Measurements from ENCODE around the gene CDC6. TPM values are rescaled to one million over a fixed set of nuclear protein-coding genes. Genes with fewer than 3 reads are reported as not detected.

The CDC6 gene
- total and polyA plus RNA-seq, 12 donors: 0.49 to 3.0 (median 0.86) TPM

DNA sequence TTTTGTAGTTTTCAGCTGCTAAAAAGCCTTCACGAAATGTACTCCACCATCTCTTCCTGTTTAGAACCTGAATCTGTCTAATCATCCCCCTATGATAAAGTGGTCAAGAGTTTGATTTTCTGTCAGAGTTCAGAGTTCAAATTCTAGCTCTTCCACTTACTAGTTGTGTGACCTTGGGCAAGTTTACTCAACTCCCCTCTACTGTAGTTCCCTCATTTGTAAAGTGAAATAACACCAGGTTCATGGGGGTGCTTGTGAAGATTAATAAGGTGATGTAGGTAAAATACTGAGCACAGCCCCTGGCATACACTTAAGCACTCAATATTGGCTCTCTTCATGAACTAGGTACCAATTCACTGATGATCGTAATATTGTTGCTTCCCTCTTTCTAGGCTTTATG is 1.2 kb upstream of the CDC6 start:
- H3K27ac ChIP-seq: peak overlapping the region in 1 of 10 donors; percentile 13
- H3K4me1 ChIP-seq: peaks cover 0 to 55% (median 28%) of the 10 kb centered on the region in 9 donors
- no peak overlapping the region for H3K4me3 ChIP-seq
- DNase-seq: no peak
- ATAC-seq: no peak
- no peaks in the 10 kb centered on the region for H3K27me3 ChIP-seq
- intact Hi-C loops (cut with DNase I): loop anchor here in 8 of 10 donors (5.0 to 10.0 kb wide), 4 partner anchors 69 to 272 kb away; partner anchors contain the start of genes WIPF2 (in 6 of the 8) and CSF3 (in 1 of the 8)
- H3K9me3 ChIP-seq: no peaks in the 10 kb centered on the region
- TF ChIP-seq, protein P1, sequence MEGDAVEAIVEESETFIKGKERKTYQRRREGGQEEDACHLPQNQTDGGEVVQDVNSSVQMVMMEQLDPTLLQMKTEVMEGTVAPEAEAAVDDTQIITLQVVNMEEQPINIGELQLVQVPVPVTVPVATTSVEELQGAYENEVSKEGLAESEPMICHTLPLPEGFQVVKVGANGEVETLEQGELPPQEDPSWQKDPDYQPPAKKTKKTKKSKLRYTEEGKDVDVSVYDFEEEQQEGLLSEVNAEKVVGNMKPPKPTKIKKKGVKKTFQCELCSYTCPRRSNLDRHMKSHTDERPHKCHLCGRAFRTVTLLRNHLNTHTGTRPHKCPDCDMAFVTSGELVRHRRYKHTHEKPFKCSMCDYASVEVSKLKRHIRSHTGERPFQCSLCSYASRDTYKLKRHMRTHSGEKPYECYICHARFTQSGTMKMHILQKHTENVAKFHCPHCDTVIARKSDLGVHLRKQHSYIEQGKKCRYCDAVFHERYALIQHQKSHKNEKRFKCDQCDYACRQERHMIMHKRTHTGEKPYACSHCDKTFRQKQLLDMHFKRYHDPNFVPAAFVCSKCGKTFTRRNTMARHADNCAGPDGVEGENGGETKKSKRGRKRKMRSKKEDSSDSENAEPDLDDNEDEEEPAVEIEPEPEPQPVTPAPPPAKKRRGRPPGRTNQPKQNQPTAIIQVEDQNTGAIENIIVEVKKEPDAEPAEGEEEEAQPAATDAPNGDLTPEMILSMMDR (IDR thresholded peaks at IDR 0.05): no peak
- WGBS, 2 donors: 98% methylated on average over 2 of the region's 2 CpGs
- H3K36me3 ChIP-seq: peaks cover 0 to 21% (median 0%) of the 10 kb centered on the region in 9 donors

DNA sequence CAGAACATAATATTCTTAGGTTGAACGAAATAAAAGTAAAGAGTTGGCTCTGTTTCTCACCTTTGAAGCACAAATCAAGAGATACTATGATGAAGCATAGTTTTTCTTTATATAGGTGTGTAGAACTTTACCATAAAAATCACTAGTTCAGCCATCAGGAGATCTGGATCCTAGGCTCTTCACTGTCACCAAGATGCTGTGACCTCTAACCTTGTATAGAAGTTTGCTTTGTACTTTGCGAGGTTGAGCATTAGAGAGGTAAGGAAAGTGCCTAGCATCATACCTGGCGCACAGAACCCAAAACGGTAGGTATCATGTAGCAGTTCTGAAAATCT is 553 bp upstream of the CDC6 start:
- peak overlapping the region in 4 of 10 donors; percentile 34 to 54 (median 44) for H3K27ac ChIP-seq
- DNase-seq (no peak), ATAC-seq (no peak)
- H3K27me3 ChIP-seq: no peaks in the 10 kb centered on the region
- peaks cover 0 to 55% (median 28%) of the 10 kb centered on the region in 9 donors for H3K4me1 ChIP-seq
- WGBS, 2 donors: 41 to 49% methylated on average over 4 of the region's 4 CpGs
- intact Hi-C loops (cut with DNase I): loop anchor here in 8 of 10 donors (5.0 to 10.0 kb wide), 4 partner anchors 70 to 272 kb away; partner anchors contain the start of genes WIPF2 (in 6 of the 8) and CSF3 (in 1 of the 8)
- no peaks in the 10 kb centered on the region for H3K9me3 ChIP-seq
- TF ChIP-seq, protein P1 (IDR thresholded peaks at IDR 0.05): no peak
- H3K36me3 ChIP-seq: peaks cover 0 to 16% (median 0%) of the 10 kb centered on the region in 9 donors
- peak overlapping the region in 7 of 10 donors; percentile 12 to 71 (median 18) for H3K4me3 ChIP-seq

DNA sequence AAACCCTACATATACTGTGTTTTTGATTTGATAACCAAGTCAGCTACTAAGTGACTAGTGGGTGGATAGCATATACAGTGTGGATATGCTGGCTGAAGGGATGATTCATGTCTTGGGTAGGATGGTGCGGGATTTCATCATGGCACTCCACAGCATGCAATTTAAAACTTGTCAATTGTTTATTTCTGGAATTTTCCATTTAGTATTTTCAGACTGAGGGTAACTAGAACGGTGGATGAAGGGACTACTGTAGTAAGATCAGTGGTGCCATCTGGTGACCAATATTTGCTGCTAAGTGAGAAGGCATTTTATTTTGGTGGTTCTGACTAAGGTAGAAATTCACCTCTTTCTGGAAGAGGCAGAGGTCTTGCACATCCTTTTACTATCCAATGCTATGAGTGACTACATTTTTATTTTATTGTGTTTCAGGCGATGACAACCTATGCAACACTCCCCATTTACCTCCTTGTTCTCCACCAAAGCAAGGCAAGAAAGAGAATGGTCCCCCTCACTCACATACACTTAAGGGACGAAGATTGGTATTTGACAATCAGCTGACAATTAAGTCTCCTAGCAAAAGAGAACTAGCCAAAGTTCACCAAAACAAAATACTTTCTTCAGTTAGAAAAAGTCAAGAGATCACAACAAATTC is 3.1 kb downstream of the CDC6 start:
- ATAC-seq: peak in 1 of 8 donors; percentile 3
- WGBS, 2 donors: 56 to 63% methylated on average over 4 of the region's 4 CpGs
- intact Hi-C loops (cut with DNase I): loop anchor here in 8 of 10 donors (2.0 to 10.0 kb wide), 7 partner anchors 88 to 278 kb away; partner anchors contain the start of gene CSF3 (in 4 of the 8)

GRCh38 chr17:40291281-40291664 is 3.6 kb downstream of the CDC6 start:
- DNase-seq (peak in 1 of 2 donors; percentile 38), ATAC-seq (no peak)
- peaks cover 0 to 18% (median 0%) of the 10 kb centered on the region in 9 donors for H3K36me3 ChIP-seq
- peaks cover 0 to 62% (median 32%) of the 10 kb centered on the region in 9 donors for H3K4me1 ChIP-seq
- peak overlapping the region in 4 of 10 donors; percentile 11 to 82 (median 32) for H3K27ac ChIP-seq
- TF ChIP-seq, protein P1 (IDR thresholded peaks at IDR 0.05): no peak
- no peaks in the 10 kb centered on the region for H3K9me3 ChIP-seq
- H3K4me3 ChIP-seq: no peak overlapping the region
- intact Hi-C loops (cut with DNase I): loop anchor here in 8 of 10 donors (2.0 to 10.0 kb wide), 7 partner anchors 88 to 279 kb away; partner anchors contain the start of gene CSF3 (in 4 of the 8)
- no peaks in the 10 kb centered on the region for H3K27me3 ChIP-seq
- 72% methylated on average over 2 of the region's 2 CpGs for WGBS, 2 donors

More for the DNA sequence above, 3.1 kb downstream of the CDC6 start:
- TF ChIP-seq, protein P1 (IDR thresholded peaks at IDR 0.05): peak; percentile 29 to 74 (median 64)
- peak overlapping the region in 4 of 10 donors; percentile 11 to 82 (median 34) for H3K27ac ChIP-seq
- no peak overlapping the region for H3K4me3 ChIP-seq
- peaks cover 0 to 14% (median 0%) of the 10 kb centered on the region in 9 donors for H3K36me3 ChIP-seq
- no peaks in the 10 kb centered on the region for H3K9me3 ChIP-seq
- H3K4me1 ChIP-seq: peaks cover 0 to 58% (median 32%) of the 10 kb centered on the region in 9 donors
- no peaks in the 10 kb centered on the region for H3K27me3 ChIP-seq
- peak in 1 of 2 donors; percentile 55 for DNase-seq
